HG03280 (cell line): Measurements from ENCODE around the gene CCNY.

Experiments used
- ATAC-seq: cut with Tn5 transposase; IDR thresholded peaks from one replicate; pipeline ENCODE4 v1.9.1; 2021; ENCODE audit warnings: mild to moderate bottlenecking, moderate library complexity; ENCODE audit not compliant: unreplicated experiment

Gene CCNY

DNA sequence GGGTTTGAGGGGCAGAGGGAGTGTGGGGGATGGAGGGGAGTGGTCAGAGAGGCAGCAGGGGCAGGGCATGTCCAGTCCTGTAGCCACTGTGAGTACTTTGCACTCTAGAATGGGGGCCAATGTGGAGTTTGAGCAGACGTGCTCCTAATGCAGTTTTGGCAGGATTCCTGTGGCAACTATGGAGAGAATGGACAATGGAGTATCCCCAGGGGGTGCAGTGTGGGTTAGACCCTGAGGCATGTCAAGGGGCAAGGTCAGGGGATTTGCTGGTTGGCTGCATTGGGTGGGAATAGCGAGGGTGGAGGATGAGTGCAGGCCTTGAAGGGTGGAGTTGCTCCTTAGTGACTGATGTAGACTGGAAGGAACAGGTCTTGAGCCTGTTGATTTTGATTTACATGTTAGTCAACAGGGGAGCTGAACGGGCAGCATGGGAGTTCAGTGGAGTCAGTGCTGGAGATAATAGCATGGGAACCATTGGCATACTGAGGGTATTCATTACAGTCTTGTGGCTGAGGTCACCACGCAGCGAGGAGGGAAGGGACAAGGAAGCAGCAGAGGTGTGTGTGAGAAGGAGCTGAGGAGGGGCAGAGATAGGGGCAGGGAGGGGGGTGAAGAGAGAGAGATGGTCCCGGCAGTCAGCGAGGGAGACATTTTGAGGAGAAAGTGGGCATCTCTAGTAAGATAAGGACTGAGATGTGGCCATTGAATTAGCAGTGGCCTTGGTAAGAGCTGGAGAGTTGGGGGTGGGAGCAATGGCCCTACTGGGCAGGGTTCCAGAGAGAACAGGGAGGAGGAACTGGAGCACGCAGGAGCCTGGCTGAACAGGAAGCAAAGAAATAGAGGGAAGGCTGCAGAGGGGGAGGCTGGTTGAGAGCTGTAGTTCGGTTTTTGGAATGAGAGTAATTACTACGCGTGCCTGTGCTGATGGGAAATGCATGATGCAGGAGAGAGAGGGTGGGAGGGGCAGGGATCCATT, 112.7 kb downstream of the CCNY start:
- no peak for ATAC-seq

DNA sequence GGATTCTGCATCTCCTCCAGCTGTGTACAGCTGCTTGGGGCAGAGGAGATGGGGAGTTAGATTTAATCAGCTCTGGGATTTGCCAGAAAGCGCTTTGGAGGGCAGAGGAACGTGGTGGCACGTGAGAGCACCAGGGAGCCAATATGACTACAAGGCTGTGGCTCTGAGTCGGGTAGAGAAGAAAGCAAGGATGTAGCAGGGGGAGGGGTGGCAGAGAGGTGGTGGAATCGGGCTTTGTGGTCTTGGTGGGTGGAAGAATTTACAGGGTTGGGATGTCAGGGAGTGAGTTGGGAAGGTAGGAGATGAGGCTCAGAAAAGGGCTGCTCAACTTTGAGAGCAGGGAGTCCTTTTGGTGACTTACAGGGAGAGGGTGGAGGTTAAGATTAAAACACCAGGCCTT, 113.6 kb downstream of the CCNY start:
- ATAC-seq = no peak

DNA sequence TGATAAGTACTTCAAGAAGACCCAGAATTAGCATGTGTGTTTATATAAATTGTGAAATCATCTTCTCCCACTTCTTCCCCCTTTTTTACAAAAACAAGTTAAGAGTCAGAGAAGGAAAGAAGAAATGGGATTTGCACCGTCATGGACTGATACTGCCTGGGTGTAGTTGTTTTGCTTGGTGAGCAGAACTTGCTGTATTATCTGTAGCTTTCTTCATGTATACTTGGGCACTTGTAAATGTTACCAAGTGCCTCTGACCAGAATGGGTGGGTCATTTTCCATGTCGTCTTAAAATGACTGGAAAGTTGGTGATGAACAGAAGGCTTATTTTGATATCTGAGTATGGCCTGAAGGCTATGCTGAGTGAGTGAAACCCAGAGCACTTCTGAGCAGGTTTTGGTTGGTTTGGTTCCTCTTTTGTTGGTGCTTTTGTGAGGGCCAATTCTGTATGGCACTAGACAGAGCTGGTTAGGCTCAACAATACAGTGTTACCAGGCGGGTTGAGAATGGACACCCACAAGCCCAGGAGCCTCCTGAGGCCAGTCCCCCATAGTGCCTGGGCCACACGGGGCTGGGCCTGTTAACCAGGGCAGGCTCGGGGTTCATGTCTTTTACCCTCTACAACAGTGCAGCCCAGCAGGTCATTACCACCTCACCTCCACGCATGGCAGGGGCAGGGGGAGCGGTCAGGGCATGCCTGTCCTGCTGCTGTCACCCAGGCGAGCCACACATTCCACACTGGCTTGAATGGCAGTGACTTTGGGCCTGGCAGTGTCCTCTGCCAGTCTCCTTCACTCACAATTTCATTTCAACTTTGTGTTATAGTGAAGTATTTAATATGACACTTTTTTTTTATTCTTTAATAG, 115.1 kb downstream of the CCNY start:
- peak; percentile 97 for ATAC-seq

DNA sequence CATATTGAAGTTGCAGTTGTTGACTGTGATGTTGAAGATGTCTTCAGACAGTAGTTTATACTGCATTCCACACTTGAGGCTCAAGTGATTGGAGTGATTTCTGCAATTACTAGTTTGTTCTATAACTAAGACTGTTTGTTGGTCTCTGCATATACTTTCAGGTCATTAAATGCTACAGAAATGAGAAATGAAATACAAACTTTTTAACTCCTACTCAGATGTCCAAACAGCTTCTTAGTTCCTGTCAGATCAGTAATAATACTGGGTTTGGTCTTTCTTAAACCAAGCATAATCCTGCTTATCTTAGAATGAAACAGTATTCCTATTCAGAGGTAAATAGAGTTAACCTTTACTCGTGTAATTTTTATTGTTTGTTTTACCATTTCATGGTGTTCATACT, 115.9 kb downstream of the CCNY start:
- peak; percentile 37 for ATAC-seq

DNA sequence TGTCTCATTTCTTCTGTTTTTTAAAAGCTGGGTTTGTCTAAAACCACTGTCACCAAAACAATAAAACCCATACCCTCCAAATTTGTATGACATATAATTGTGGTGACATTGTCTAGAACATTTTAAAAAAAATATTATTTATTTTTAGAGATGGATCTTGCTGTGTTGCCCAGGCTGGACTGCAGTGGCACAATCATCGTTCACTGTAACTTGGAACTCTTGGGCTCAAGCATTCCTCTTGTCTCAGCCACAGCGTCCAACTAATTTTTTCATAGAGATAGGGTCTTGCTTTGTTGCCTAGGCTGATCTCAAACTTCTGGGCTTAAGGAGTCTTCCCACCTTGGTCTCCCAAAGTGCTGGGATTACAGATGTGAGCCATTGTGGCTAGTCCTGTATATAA, 116.5 kb downstream of the CCNY start:
- no peak for ATAC-seq

DNA sequence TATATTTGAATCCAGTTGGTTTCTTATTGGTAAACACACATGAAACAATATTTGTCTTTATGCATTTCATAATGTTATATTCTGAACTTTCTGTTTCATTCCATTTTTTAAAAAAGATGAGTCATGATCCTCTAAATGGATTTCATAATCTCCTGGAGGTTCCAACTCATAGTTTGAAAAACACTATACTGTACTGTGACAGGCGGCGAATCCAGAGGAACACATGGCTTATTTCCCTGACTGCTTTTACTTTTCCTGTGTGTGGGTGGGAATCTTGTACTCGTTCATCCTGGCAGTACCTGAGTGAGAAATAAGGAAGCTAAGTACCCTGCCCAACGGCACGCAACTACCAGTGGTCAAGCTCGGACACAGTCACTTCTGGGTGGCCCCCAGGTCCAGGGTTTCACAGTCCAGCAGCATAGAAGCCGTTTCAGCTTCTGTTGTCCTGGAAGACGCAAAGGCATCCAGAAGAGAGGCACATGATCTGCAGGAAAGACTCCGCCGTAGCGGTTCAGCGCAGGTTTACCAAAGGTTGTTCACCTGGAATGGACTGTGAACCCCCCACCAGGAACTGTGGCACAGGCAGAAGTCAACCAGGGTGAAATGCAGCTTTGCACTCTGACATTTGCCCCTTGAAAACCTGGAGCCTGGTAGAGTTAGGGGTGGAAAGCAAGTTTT, 117.7 kb downstream of the CCNY start:
- no peak for ATAC-seq

DNA sequence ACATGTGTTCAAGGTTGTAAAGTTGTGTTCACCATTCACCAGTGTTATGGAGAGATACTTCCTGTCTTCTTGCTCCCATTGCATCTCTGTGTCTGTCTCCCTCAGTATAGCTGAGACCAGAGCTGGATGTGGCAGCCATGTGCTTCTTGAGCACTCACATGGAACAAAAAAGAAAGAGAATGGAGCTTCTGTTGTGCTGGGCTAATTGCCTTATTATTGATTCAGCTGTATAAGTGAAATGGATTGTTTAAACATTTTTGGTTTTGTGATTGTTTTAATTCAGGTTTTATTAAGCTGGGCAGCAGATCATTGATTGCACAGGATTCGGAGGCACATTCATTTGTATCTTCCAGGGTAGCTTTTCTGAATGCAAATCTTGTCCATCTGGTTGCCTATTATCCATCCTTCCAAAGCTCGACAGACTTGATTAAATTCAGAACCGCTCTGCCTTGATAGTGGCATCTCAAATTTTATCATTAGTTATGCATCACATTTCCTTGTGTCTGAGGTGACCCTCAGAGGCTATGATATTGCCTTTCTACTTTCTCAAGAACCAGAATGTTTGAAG, 119.9 kb downstream of the CCNY start:
- no peak for ATAC-seq

DNA sequence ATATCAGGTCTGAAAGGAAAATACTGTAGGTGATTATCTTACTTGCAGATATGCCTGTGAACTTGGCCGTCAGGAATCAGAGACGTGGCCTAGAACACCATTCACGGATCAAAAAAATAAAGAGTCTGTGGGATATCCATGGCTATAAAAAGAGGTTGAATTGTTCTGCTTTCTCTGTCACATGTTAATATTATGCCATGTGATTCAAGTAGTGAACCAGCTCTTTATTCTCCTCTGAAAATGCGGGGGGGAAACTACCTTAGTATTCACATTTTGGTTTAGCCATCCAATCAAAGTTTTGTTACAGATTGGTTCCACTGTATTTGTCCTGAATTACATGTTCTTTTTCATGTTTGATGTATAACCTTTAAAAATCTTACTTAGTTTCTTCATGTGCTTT, 120.5 kb downstream of the CCNY start:
- ATAC-seq = no peak

DNA sequence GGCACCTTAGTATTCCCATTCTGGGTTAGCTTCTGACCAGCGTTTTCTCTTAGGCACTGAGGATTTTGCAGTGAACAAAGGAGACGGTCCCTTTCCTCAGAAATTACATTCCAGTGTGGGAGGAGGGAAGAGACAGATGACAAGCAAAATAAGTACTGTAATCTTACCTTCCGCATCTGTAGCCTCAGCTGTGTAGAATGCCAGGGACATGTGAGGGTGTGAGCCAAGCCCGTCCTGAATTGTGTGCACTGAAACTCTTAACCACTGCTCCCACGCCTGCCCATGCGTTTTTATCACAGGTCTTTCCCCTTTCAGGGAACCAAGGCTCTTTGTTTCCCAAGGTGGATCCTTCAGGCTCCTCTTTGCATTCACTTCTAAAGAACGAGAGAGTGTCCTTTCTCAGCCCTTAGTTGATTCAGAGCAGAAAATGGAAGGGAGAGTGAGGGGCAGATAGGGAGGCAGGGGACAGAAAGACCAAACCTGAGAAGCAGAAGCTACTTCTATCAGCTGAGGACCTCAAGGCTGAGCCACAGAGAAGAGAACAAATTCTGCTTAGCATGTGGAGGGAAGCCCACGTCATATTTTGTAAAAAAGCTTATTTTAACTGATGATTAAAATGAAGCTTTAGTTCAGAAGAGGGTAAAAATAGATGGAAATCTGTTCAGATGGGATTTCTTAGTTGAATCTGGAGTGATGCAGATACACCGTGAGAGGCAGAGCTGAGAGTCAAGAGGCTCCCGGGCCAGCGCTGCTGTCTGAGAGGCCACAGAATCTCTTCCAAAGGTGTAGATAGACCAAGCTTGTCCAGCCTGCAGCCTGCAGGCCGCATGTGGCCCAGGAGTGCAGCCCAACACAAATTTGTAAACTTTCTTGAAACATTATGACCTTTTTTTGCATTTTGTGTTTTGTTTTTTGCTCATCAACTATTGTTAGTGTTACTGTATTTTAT, 122.5 kb downstream of the CCNY start:
- ATAC-seq = no peak

DNA sequence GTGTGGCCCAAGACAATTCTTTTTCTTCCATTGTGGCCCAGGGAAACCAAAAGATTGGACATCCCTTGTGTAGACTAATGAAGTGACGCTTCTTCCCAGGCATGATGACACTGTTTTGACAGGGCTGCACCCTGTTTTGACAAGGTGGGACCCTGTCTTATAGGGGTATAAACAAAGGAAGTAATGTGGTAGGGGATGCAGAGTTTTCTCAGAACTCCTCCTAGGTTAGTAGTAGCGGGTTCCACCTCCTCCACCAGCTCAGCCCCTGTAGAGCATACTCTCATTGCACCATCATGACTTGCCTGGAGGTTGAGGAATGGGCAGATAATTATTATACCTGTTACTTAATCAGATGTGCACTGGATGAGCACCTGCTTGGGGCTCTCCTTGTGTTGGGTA, 123.1 kb downstream of the CCNY start:
- ATAC-seq = no peak

DNA sequence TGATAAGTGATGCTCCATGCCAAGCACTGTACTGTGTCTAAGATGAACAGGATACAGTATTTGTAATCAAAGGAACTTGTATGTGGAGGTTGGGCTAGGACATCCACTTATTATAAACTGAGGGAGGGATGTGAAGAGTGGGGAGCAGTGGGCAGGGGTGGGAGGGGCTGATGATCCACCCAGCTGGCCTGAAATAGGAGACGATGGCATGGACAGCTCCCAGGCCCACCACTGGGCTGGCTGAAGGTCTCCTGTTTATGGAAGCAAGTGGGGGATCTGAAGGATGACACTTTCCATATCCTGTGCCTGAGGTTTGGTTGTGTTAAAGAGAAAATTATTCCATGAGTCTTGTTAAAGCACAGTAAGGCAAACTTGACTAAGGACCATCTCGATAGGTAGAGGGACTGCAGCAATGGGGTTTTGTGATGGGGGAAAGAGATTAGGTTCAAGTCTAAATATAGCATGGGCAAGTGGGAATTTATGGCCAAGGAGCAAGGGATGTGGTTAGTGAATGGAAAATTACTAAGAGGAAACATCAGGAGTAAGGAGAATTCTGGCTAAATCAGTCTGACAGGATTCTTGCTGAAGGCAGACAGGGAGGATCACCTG, 124.6 kb downstream of the CCNY start:
- no peak for ATAC-seq

DNA sequence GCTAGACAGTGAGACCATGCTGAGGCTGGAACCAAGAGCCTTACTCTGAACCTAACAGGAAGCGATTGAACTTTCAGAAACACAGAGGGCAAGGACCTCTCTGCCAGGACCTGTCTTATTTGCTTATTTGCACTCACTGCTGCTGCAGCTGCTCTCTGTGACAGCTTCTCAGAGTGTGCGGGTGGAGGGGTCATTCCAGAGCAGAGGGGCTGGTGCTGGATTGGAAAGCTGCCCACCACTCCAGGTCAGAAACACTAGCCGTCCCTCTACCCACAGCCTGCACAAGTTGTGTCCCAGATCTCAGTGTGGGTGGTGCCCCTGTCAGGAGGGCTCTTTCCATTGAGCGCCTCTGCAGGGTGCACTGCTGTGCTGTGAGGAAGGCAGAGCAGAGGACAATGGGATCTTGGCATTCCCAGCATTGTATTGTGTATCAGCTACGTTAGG, 126.2 kb downstream of the CCNY start:
- peak; percentile 95 for ATAC-seq

DNA sequence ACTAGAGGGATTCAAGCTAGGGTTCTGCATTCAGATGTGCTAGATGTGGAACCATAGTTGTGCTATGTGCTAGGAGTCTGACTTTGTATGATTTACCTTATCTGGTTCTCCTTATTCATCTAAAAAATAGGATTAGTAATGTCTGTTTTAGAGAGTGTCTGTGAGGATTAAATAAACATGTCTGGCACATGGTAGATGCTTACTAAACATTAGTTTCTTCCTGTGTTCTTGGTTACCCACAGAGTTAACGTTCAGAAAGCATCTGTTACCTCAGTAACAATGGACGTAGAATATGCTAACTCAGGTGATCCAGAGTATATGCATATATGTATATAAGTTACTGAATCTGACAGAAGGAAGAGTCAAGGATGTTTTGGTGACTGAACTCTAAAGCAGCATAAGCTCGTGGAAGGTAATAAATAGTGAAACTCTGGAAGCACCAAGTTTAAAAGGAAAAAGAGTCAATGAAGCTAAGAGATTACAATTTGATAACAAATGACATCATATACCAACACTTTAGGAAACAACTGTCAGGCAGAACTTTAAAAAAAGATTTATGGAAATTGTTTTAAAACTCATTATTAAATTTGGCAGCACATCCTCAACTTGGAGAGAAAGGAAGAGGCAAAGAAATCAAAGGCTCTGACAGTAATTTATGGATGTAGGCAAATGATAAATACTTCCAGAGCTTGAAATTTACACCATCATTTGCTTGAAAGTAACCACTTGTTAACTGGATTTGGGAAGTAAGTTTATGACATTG, 127.0 kb downstream of the CCNY start:
- ATAC-seq = no peak

DNA sequence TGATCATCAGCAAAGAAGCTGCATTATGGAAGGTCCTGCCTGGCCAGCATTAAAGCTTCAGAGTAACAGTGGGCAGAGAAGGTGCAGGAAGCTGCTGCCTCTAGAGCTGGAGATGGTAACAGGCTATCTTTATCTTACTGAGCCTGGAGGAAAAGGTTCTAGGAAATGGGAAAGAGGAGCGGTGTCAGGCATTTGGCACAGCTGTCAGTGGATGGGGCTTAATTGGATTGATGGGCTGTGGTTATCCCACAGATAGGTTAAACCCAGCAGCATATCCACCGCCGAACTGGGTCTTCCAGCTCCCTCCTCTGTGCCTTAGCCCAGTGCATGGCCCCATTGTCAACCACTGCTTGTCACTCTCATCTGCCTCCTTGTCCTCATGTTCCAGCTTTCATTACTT, 127.6 kb downstream of the CCNY start:
- no peak for ATAC-seq

DNA sequence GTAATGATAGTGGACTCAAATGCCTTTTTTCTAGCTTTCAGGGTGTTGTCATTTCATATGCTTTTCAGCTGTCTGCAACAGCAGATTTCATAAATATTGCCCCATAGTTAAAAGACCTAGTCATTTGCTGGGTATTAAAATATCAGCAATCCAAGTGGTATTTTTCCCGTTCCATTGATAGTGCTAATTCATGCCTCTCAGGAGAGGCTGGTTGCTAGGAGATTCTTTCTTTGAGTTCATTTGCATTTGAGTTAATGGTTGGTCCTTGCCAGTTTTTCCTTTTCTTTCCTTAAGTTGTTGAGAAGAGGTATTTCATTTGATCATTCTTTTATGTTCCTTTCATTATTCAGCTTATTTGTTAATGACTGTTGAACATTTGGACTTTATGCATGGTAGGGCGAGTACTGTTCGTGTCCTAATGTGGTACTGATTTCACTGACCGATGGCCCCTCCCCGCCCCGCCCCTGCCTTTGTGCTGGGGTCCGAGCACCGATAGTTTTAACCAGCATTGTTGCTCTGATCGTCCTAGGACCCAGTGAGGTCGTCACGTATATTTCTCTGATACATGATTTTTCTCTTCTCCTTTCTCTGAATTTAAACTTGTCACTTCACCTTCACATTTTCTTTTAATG, 128.6 kb downstream of the CCNY start:
- no peak for ATAC-seq

DNA sequence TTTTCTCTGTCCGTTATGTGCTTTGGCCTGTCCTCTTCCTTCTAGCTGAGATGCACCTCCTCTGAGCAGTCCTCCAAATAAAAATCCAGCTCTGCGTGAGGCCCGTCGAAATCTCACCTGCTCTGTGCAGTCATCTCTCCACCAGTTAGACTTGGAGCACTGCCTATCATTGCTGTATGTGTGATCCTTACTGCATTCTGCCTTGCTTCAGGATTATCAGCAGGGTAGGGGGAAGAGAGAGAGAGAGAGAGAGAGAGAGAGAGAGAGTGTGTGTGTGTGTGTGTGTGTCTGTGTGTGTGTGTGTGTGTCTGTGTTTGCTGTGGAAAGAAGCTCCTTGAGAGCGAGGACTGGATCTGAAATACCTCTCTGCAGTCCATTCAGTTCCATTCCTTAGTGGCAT, 129.4 kb downstream of the CCNY start:
- ATAC-seq = no peak

DNA sequence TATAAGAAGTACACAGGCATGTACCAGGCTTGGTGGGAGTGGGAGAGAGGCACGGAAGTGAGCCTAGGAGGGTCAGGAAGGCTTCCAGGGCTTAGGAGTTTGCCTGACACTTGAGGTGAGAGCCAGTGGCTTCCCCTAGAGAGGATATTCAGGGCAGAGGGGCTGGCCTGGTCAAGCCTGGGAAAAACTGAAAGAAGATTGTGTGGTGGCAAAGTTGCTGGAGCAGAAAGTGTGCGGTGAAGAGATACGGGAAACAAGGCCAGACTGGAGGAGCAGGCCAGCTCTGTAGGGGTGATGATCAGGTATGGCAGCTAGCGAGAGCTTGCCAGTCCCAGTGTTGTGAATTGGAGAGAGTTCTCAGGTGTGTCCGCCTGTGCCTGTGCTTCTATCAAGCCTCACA, 129.9 kb downstream of the CCNY start:
- no peak for ATAC-seq

DNA sequence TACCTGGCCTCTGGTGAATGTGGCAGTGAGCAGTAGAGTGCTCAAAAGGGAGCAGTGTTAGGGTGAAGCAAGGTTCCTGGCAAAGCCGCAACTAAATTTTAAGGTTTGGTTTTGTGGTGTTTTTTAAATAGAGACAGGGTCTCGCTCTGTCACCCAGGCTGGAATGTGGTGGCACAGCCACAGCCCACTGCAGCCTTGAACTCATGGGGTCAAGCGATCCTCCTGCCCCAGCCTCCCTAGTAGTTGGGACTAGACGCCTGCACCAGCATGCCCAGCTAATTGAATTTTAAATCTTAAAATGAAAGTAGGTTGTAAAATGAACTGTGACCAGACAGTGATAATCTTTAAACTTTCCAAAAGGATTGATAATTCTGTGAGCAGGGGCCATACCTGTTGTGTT, 130.4 kb downstream of the CCNY start:
- ATAC-seq = no peak
